GM20431 (cell line): ENCODE data around the gene LAMA2.
"Not testable (repeated sequence)": the region's sequence is repeated elsewhere in the genome, so short reads cannot be mapped to it uniquely, and the experiment has no call there.

Experiments used
- in situ Hi-C: fragments of 300-500 bp; cut with MseI, MboI; formaldehyde crosslinking; loops from one replicate; pipeline ENCODE4 v1.15.0; 2020; ENCODE audit warnings: low sequenced_read_pairs; ENCODE audit not compliant: unreplicated experiment

The LAMA2 gene

GRCh38 chr6:129162605-129163004 lies 279.7 kb downstream of the LAMA2 start:
- in situ Hi-C loops = no loop called here

- in situ Hi-C loops = no loop called here
These were observed 280.6 kb downstream of the LAMA2 start for GRCh38 chr6:129163551-129163950.

- in situ Hi-C loops = no loop called here
These were observed 281.1 kb downstream of the LAMA2 start for GRCh38 chr6:129164032-129164431.

GRCh38 chr6:129172279-129172995 lies 289.5 kb downstream of the LAMA2 start:
- in situ Hi-C loops = not testable (repeated sequence)

DNA sequence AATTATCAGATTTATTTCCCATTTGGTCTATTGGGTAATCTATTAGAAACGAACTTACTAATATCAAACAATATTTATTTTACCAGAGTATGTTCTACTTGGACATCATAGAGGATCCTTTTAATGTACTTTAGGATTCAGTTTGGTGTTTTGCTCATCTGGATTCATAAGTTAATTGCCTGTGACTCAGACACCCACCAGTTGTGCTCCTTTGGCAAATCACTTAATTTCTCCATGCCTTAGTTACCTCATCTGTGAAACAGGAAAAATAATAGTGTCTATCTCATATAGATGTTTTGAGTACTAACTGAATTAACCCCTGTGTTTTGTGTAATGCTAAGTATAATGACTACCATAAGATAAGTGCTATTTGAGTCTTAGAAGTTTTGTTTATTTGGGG lies 292.1 kb downstream of the LAMA2 start:
- in situ Hi-C loops = no loop called here

GRCh38 chr6:129177801-129178200 lies 294.9 kb downstream of the LAMA2 start:
- in situ Hi-C loops = no loop called here

DNA sequence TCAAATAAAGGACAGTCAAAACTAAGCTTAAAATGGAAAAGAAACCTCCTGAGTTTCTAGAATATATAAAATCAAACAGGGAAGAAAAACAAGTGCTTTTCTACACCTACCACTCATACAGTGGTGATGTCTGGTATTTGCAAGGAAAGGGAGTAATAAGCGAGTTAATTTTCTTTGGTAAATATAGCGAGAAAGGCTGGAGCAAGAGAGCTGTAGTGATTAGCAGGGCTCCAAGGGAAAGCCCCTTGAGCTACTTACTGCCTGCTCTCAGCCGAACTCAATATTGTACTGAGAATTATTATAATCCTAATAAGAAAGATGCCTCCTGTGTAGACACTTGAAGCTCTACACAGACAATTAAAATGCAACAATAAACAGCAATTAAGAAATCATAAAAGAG lies 296.3 kb downstream of the LAMA2 start:
- in situ Hi-C loops = no loop called here

GRCh38 chr6:129181001-129181400 lies 298.1 kb downstream of the LAMA2 start:
- in situ Hi-C loops = no loop called here

DNA sequence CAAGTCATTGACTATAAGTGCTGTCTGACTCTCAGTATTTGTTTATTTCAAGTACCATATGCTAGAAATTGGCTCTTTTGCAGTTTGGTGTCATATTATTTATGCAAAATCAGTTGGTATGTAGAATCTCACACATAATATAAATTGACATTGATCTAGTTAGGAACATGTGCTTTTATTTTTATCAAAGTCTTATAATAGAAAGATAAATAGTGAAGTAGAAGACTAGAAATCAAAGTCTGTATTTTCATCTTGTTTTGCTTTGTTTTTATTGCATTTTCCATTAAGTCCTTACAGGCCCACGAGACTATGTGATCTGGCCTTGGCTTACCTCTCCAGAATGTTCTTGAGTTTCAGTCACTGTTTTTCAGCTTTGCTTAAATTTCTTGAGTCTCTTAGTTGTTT lies 300.3 kb downstream of the LAMA2 start:
- in situ Hi-C loops = no loop called here

GRCh38 chr6:129183681-129184301 lies 300.9 kb downstream of the LAMA2 start:
- in situ Hi-C loops = no loop called here

- in situ Hi-C loops = no loop called here
These were observed 301.4 kb downstream of the LAMA2 start for GRCh38 chr6:129184324-129184723.

- in situ Hi-C loops = no loop called here
These were observed 301.9 kb downstream of the LAMA2 start for GRCh38 chr6:129184808-129185366.

DNA sequence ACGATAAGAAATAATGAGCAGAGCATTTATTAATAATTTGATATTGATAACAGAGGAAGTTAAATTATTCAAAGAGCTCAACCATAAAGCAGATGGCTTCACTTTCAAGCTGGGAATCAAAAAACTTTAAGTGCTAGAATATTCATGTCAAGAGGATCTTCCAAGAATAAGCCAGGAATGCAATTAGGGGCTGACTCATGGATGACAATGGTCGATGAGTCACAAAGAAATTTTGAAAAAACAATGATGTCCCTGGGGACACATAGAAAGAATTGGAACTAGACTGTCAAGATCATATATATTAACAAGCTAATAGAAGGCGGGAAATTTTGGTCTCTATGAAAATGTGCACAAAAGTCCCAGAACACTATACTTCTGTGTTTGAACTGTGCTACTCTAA lies 304.1 kb downstream of the LAMA2 start:
- in situ Hi-C loops = no loop called here

DNA sequence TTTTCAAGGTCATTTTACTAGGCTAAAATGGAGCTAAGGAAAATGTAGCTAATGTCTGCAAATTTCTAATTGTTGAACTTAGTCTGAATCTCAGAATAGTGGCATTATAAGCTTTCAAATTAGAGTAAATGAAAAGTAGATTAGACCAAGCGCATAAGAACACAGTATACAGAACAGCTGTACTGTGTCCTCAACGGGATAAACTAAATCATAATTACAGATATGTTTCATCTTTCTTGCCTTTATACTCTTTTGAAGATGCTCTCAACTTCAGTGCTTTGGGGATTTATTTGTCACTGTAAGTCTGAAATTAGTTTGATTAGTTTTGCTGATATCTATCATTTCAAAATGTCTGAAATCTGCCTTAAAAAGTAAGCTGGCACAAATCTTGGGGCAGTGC lies 305.4 kb downstream of the LAMA2 start:
- in situ Hi-C loops = no loop called here

- in situ Hi-C loops = no loop called here
These were observed 305.9 kb downstream of the LAMA2 start for GRCh38 chr6:129188795-129189194.

GRCh38 chr6:129189266-129189665 lies 306.3 kb downstream of the LAMA2 start:
- in situ Hi-C loops = no loop called here

DNA sequence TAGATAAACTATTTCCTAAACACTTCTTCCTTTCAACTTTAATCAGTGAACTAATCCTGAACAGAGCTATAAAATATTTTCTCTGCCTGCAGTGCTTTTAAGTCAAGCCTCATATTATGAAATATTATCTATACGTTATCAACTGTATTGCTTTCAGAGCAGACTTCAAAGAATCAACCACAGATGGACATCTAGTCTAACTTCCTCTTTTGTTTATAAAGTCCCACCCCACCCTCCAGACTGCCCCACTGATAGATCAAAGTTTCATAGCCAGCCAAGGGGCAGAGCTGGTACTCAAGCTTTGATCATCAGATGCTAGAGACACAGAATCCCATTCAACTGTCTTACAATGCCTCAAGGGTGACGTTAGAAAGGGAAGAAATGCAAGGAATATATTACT lies 308.3 kb downstream of the LAMA2 start:
- in situ Hi-C loops = no loop called here

DNA sequence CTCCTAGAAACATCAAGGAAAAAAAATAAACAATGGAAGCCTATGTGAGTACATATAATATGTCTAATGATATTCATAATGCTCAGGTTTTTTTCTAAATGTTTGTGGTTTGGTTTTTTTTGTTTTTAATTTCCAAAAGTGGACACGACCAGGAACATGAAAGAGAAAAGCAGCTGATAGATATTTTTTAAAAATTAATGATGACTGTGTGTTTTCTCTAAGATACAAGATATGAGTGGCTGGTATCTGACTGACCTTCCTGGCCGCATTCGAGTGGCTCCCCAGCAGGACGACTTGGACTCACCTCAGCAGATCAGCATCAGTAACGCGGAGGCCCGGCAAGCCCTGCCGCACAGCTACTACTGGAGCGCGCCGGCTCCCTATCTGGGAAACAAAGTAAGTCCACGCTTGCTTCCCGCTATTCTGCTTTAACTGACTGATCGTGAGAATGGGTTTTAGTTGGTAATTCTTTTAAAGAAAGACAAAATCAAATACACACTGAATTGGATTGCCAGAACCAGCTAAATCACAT lies 309.6 kb downstream of the LAMA2 start:
- in situ Hi-C loops = no loop called here

DNA sequence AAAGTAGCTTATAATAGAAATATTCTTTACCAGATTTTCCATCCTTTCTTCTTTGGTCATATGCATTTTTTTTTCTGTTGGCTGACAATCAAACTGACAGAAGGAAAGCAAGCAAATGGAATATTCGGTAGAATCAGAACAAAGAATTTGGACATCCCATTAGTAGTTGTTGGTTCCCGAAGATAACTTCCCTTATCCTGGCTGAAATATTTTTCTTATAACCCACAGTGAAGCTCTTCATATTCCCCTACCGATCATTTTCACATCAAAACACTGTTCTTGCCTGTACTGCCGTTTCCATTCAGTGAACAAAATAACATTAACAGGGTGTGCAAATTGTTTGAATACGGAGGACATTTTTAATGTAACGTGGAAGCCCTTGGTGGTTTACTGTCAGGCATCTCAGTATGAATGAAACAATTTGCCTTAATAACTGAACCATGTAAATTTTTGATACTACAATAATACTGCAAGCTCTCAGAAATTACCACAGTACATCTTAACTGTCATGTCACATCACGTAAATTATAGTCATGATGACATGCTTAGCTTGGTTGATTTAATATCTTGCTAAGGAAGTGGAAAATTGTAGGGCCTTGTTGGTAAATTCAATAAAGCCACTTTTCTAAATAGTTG lies 311.5 kb downstream of the LAMA2 start:
- in situ Hi-C loops = no loop called here

DNA sequence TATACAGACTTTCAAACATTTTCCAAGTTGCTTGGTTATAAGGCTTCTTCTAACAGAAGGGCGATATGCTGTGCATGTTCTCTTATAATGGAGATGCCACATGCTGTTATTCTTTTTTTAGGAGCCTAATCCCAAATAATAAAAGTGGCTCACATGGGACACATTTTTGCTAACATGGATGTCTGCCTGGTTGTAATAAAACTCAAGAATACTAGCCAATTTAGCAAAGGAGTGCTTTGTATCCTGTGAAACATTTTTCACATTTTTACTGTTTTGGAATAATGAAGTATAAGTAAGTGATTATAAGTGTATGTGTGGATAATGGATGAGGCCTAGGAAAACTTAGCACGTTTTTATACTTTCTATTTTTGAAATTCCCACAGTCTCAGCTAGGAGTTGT lies 312.2 kb downstream of the LAMA2 start:
- in situ Hi-C loops = no loop called here

- in situ Hi-C loops = no loop called here
These were observed 312.7 kb downstream of the LAMA2 start for GRCh38 chr6:129195643-129196042.
